Mesodermal cell (in vitro differentiated cells): ENCODE results near the gene PSG6.
"Not testable (repeated sequence)": the region's sequence is repeated elsewhere in the genome, so short reads cannot be mapped to it uniquely, and the experiment has no call there.

Experiments used
- H3K27ac ChIP-seq: 2 replicates; pipeline ENCODE4 v1.7.0; 2013; ENCODE audit warnings: mild to moderate bottlenecking, low read depth, low read length, moderate library complexity; ENCODE audit not compliant: severe bottlenecking
- H3K36me3 ChIP-seq: 2 replicates; pipeline ENCODE4 v1.7.1; 2013; ENCODE audit warnings: mild to moderate bottlenecking, low read length, moderate library complexity; ENCODE audit not compliant: control insufficient read depth, insufficient read depth
- H3K4me1 ChIP-seq: one replicate; pipeline ENCODE4 v1.7.1; 2013; ENCODE audit warnings: mild to moderate bottlenecking, low read length; ENCODE audit not compliant: insufficient read depth, control insufficient read depth, poor library complexity, severe bottlenecking
- H3K4me3 ChIP-seq: 2 replicates; pipeline ENCODE4 v1.7.0; 2013; ENCODE audit warnings: low read length, control low read depth, mild to moderate bottlenecking; ENCODE audit not compliant: insufficient read depth, poor library complexity, severe bottlenecking; ENCODE audit errors: extremely low read depth
- H3K9me3 ChIP-seq: 2 replicates; pipeline ENCODE4 v1.7.1; 2013; ENCODE audit warnings: mild to moderate bottlenecking, low read length, moderate library complexity; ENCODE audit not compliant: control insufficient read depth
- WGBS, 2 experiments: methylation state at CpG; one replicate each; pipeline ENCODE4 v1.1.5; 2013; ENCODE audit warnings: missing lambda C conversion rate in 2 of 2; ENCODE audit not compliant: insufficient coverage in 2 of 2; 5-methylcytosine and 5-hydroxymethylcytosine counted together

PSG6 gene

DNA sequence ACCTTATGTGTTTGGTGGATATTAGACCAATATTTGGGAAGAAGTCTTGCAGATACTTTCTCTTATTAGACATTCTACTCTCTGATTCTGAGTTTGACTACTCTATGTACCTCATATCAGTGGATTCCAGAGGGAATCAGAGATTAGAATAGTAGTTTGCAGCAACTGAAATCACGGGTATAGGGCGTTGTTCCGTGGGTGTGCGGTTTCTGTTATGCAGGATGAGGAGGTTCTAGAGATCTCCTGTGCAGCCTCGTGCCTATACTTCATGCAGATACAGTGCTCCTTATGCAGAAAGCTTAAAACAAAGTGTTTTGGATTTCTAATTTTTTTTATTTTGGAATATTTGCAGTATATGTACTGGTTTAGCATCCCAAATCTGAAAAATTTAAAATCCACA is 6.0 kb downstream of the PSG6 start:
- not testable (repeated sequence) for H3K9me3 ChIP-seq, H3K4me3 ChIP-seq, H3K36me3 ChIP-seq, H3K4me1 ChIP-seq, H3K27ac ChIP-seq
- WGBS, 2 experiments: 78 to 100% methylated on average over 1 to 4 of the region's 5 CpGs

- not testable (repeated sequence) for H3K27ac ChIP-seq, H3K36me3 ChIP-seq, H3K4me3 ChIP-seq, H3K4me1 ChIP-seq, H3K9me3 ChIP-seq
- 63 to 77% methylated on average over 2 to 3 of the region's 5 CpGs for WGBS, 2 experiments
Measured at GRCh38 chr19:42906162-42906561, 11.5 kb downstream of the PSG6 start.

DNA sequence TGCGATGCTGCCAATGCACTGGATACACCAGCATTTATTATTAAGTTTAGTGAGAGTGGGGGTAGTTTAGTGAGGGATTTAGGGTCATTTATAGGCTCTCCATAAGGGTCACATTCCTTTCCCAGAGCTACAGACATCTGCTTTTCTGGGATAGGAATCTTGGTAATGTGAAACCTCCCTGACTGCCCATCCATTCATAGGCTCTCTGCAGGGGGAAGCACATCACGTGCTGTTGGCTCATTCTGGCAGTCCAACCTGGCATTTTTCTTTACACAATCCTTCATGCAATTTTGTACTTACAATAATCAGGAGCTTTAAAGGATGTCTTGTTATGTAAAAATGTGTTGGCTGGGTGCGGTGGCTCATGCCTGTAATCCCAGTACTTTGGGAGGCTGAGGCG is 17.1 kb downstream of the PSG6 start:
- not testable (repeated sequence) for H3K36me3 ChIP-seq, H3K27ac ChIP-seq, H3K9me3 ChIP-seq, H3K4me3 ChIP-seq
- 93 to 96% methylated on average over 2 to 3 of the region's 4 CpGs for WGBS, 2 experiments
- H3K4me1 ChIP-seq: peaks cover 13% of the 10 kb centered on the region

DNA sequence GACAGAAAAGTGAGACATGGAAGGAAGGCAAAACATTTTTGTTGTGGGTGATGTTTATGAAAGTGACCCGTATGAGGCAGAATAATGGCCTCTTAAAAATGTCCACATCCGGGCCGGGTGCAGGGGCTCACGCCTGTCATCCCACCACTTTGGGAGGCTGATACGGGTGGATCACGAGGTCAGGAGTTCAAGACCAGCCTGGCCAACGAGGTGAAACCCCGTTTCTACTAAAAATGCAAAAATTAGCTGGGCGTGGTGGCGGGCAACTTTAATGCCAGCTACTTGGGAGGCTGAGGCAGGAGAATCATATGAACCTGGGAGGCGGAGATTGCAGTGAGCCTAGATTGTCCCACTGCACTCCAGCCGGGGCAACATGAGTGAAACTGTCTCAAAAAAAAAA is 18.0 kb downstream of the PSG6 start:
- WGBS, 2 experiments: 84 to 95% methylated on average over 10 to 11 of the region's 12 CpGs
- H3K9me3 ChIP-seq, H3K36me3 ChIP-seq, H3K27ac ChIP-seq, H3K4me3 ChIP-seq: not testable (repeated sequence)
- peaks cover 13% of the 10 kb centered on the region for H3K4me1 ChIP-seq

DNA sequence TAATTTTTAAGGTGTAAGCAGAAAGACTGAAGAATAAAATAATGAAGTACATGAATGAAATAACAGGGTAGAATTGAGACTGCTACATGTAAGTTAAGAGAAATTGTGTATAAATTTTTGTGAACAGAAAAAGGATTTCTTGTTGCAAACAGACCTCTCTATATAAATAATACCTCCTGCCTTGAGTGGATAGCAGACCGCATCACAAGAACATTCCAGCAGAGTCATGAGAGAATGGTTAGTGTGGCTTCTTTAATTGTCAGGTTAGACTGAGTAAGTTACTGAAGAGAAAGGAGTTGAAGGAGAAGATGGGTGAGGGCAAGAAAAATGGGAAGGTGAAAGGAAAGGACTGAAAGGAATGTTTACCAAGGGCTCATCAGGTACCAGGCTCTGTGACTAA is 18.6 kb downstream of the PSG6 start:
- peaks cover 13% of the 10 kb centered on the region for H3K4me1 ChIP-seq
- not testable (repeated sequence) for H3K9me3 ChIP-seq, H3K4me3 ChIP-seq, H3K36me3 ChIP-seq
- H3K27ac ChIP-seq: peak overlapping the region; percentile 66
- WGBS, 2 experiments: no CpG with 5 or more reads among the region's 1 CpG

DNA sequence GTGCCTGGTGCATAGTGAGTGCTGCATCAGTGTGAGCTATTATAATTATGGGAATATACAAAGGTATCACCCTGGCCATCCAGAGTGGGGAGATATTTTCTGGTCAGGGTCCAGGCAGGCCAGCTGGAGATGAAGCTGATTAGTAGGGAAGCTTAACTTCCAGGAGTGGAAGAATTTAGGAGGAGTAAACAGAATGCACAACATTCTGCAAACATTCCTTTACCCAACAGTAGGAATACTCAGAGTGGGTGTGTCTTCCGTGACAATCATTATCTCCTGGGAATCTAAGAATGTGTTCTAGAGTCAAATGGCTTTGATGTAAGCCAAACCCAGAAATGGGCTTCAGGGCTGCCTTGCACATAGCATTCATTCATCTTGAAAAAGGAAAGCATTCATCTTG is 19.0 kb downstream of the PSG6 start:
- H3K4me1 ChIP-seq: peaks cover 13% of the 10 kb centered on the region
- no CpG with 5 or more reads among the region's 1 CpG for WGBS, 2 experiments
- H3K4me3 ChIP-seq, H3K36me3 ChIP-seq, H3K9me3 ChIP-seq: not testable (repeated sequence)
- peak overlapping the region; percentile 66 for H3K27ac ChIP-seq

- not testable (repeated sequence) for H3K27ac ChIP-seq, H3K9me3 ChIP-seq, H3K36me3 ChIP-seq, H3K4me3 ChIP-seq
- H3K4me1 ChIP-seq: peaks cover 13% of the 10 kb centered on the region
- no CpG with 5 or more reads among the region's 1 CpG for WGBS, 2 experiments
Measured at GRCh38 chr19:42897729-42898128, 20.0 kb downstream of the PSG6 start.

DNA sequence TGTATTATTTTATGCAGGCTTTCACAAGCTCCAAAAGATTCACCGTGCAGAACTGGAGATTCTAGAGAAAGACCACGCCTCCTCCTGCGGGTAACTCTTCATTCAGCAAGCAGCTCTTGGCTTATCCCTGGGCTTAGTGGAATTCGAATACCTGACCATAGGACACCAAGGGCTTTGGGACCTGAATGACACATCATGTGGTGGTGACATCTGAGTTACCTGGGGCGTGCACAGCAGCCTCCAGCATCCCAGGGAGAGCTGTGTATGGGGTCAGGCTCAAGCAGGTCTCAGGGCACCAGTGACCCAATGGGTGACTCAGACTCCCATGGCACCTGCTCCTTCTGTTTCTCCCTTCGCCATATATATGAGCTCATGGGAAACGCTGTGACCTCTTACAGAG is 27.2 kb downstream of the PSG6 start:
- H3K36me3 ChIP-seq, H3K4me3 ChIP-seq, H3K4me1 ChIP-seq, H3K27ac ChIP-seq: not testable (repeated sequence)
- peaks cover 12% of the 10 kb centered on the region for H3K9me3 ChIP-seq
- 64 to 82% methylated on average over 5 of the region's 7 CpGs for WGBS, 2 experiments

GRCh38 chr19:42887876-42888445 is 29.7 kb downstream of the PSG6 start:
- not testable (repeated sequence) for H3K4me1 ChIP-seq, H3K27ac ChIP-seq, H3K36me3 ChIP-seq, H3K4me3 ChIP-seq
- peaks cover 12% of the 10 kb centered on the region for H3K9me3 ChIP-seq

DNA sequence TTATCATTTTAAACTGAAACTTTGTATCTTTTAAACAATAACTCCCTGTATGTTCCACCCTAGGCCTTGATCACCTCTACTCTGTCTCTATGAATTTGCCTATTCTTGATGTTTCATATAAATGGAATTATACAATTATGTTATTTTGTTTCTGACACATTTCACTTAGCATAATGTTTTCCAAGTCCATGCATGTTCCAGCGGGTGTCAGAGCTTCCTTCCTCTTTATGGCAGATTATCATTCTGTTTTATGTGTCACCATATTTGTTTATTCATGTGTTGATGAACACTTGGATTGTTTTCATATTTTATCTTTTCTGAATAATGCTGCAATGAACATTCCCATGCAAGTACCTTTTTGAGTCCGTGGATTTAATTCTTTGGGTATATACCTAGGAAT is 35.0 kb downstream of the PSG6 start:
- not testable (repeated sequence) for H3K4me1 ChIP-seq, H3K27ac ChIP-seq, H3K9me3 ChIP-seq, H3K36me3 ChIP-seq, H3K4me3 ChIP-seq
- no CpG with 5 or more reads among the region's 2 CpGs for WGBS, 2 experiments

DNA sequence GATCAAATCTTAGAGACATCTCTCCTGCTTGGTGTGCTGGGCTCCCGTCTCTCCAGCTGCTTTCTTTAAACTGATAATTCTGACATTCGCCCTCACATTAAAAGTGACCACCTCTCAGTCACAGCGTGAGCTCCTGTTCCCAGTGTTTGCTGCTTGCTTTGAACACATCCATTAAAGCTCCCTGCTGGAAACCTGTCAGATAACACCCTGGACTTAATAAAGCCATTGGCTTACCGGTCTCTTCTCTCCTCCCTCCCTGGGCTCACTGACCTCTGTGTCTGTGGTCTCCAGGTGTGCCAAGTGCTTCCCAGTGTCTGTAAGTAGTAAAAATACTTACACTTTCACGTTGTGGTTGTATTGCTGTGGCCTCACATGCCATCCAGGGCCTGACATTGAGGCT is 35.7 kb downstream of the PSG6 start:
- H3K4me3 ChIP-seq, H3K36me3 ChIP-seq, H3K9me3 ChIP-seq, H3K4me1 ChIP-seq, H3K27ac ChIP-seq: not testable (repeated sequence)
- WGBS, 2 experiments: 77 to 81% methylated on average over 3 to 4 of the region's 5 CpGs

- not testable (repeated sequence) for H3K4me3 ChIP-seq, H3K27ac ChIP-seq, H3K36me3 ChIP-seq, H3K4me1 ChIP-seq, H3K9me3 ChIP-seq
- 65 to 93% methylated on average over 3 to 4 of the region's 8 CpGs for WGBS, 2 experiments
Measured at GRCh38 chr19:42881279-42881678, 36.4 kb downstream of the PSG6 start.
